ENCODE data around the gene RNF38. TPM values are rescaled to one million over a fixed set of nuclear protein-coding genes. Genes with fewer than 3 reads are reported as not detected.
"Not testable (repeated sequence)": the region's sequence is repeated elsewhere in the genome, so short reads cannot be mapped to it uniquely, and the experiment has no call there.

Gene RNF38
- total and polyA plus RNA-seq, 2 experiments from 2014 or later, result 13.7 to 61.9 TPM

GRCh38 chr9:36294996-36295395 is 105.1 kb downstream of the RNF38 start:
- H3K9me2 ChIP-seq (ENCODE audit: insufficient read depth); H3F3A ChIP-seq (replicated peaks; ENCODE audit: low read depth); H2AFZ ChIP-seq; H3K27ac ChIP-seq (ENCODE audit: low read depth); H3K36me3 ChIP-seq (ENCODE audit: insufficient read depth); H3K27me3 ChIP-seq (ENCODE audit: insufficient read depth); H3K9me3 Mint-ChIP-seq; H3K4me3 ChIP-seq; H3K27me3 Mint-ChIP-seq (ENCODE audit: insufficient read depth, low read depth, poor library complexity); H3K4me2 ChIP-seq; H3K4me3 Mint-ChIP-seq; H4K20me1 ChIP-seq (replicated peaks; ENCODE audit: insufficient read depth); ATAC-seq; H3K4me1 ChIP-seq (ENCODE audit: insufficient read depth); H3K36me3 Mint-ChIP-seq (ENCODE audit: low read depth); H3K79me2 ChIP-seq (replicated peaks; ENCODE audit: insufficient read depth); H3K27ac Mint-ChIP-seq; DNase-seq (ENCODE audit: low spot score): not testable (repeated sequence)
- peaks cover 14% of the 10 kb centered on the region for H3K4me1 Mint-ChIP-seq

DNA sequence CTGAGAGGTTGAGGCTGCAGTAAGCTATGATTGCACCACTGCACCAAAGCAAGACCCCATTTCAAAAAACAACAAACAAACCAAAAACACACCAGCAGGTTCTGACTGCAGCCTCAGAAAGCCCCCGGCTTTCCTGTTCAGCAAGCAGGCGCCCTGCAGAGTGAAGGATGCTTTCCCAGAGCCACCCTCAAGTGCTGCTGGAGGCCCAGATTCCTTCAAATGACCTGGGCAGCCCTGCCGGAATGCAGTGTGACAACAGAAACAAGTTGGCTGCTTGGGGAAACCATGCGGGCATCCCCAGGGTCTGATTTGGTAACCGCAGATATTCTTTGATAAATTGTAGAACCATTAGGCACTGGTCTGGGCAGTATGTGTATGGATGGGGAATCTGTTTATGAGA is 106.2 kb downstream of the RNF38 start:
- no peaks in the 10 kb centered on the region for H3F3A ChIP-seq (replicated peaks; ENCODE audit: low read depth)
- DNase-seq (ENCODE audit: low spot score), result no peak
- no peak overlapping the region for H3K27ac Mint-ChIP-seq
- H2AFZ ChIP-seq, result no peak overlapping the region
- H3K4me2 ChIP-seq, result no peak overlapping the region
- no peak overlapping the region for H3K4me3 ChIP-seq
- no peaks in the 10 kb centered on the region for H3K36me3 ChIP-seq (ENCODE audit: insufficient read depth)
- no peak for ATAC-seq
- no peaks in the 10 kb centered on the region for H4K20me1 ChIP-seq (replicated peaks; ENCODE audit: insufficient read depth)
- H3K27ac ChIP-seq (ENCODE audit: low read depth), result no peak overlapping the region
- no peaks in the 10 kb centered on the region for H3K27me3 ChIP-seq (ENCODE audit: insufficient read depth)
- no peaks in the 10 kb centered on the region; the same call in 2 of the 3 replicates for H3K36me3 Mint-ChIP-seq (ENCODE audit: low read depth)
- no peaks in the 10 kb centered on the region for H3K9me2 ChIP-seq (ENCODE audit: insufficient read depth)
- H3K9me3 Mint-ChIP-seq, result no peaks in the 10 kb centered on the region
- H3K79me2 ChIP-seq (replicated peaks; ENCODE audit: insufficient read depth), result no peaks in the 10 kb centered on the region
- H3K4me1 Mint-ChIP-seq, result peaks cover 14% of the 10 kb centered on the region
- no peaks in the 10 kb centered on the region; the same call in 1 of the 2 replicates for H3K4me1 ChIP-seq (ENCODE audit: insufficient read depth)
- peaks cover 6% of the 10 kb centered on the region for H3K27me3 Mint-ChIP-seq (ENCODE audit: insufficient read depth, low read depth, poor library complexity)
- no peak overlapping the region for H3K4me3 Mint-ChIP-seq
- no peak for TF ChIP-seq CREB1 (CRISPR knock-in tag; IDR thresholded peaks at IDR 0.05; ENCODE audit: low read depth)
- TF ChIP-seq STAT1 (IDR thresholded peaks at IDR 0.05; ENCODE audit: unreplicated experiment), result no peak
- no peak for TF ChIP-seq POLR2AphosphoS5 (IDR thresholded peaks at IDR 0.05; ENCODE audit: low read depth)
- TF ChIP-seq ZNF462 (CRISPR knock-in tag; IDR thresholded peaks at IDR 0.05), result no peak
- TF ChIP-seq NANOG (IDR thresholded peaks at IDR 0.05; ENCODE audit: borderline replicate concordance), result no peak
- TF ChIP-seq, protein P1, sequence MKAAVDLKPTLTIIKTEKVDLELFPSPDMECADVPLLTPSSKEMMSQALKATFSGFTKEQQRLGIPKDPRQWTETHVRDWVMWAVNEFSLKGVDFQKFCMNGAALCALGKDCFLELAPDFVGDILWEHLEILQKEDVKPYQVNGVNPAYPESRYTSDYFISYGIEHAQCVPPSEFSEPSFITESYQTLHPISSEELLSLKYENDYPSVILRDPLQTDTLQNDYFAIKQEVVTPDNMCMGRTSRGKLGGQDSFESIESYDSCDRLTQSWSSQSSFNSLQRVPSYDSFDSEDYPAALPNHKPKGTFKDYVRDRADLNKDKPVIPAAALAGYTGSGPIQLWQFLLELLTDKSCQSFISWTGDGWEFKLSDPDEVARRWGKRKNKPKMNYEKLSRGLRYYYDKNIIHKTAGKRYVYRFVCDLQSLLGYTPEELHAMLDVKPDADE (IDR thresholded peaks at IDR 0.05), result no peak
- TF ChIP-seq EZH2 (IDR thresholded peaks at IDR 0.05; ENCODE audit: low read depth, unreplicated experiment), result no peak
- TF ChIP-seq JUNB (IDR thresholded peaks at IDR 0.05; ENCODE audit: unreplicated experiment), result no peak
- TF ChIP-seq ZNF331 (CRISPR knock-in tag; IDR thresholded peaks at IDR 0.05; ENCODE audit: low read depth), result no peak
- TF ChIP-seq REST (IDR thresholded peaks at IDR 0.05; ENCODE audit: unreplicated experiment), result no peak

Measured in GM23338 (cell line).